Measurements from ENCODE around the gene INO80C. TPM values are rescaled to one million over a fixed set of nuclear protein-coding genes. Genes with fewer than 3 reads are reported as not detected.
A peak's percentile ranks its signal among the peaks of the same experiment; 100 is the strongest.

Gene INO80C
- total RNA-seq, 1 donor from 2014 or later = 34.6 TPM

DNA sequence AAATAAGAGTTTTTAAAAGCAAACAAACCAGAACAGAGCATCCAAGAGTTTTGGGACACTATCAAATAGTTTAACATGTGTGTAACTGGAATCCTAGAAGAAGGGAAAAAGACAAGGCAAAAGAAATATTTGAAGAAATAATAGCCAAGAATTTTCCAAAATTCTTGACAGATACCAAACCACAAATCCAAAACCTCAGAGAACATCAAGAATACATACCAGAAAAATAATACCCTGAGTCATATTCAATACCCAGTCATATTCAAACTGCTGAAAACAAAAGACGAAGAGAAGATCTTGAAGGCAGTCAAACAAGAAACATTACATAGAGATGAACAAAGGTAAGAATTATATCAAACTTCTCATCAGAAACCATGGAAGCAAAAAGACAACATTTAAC lies 22.9 kb downstream of the INO80C start:
- Histone ChIP-seq H3K4me1 (no peaks in the 10 kb centered on the region), H3K27ac (no peak overlapping the region), H3K36me3 (no peaks in the 10 kb centered on the region), H3K4me3 (no peak overlapping the region), H3K27me3 (no peaks in the 10 kb centered on the region), H3K9me3 (no peaks in the 10 kb centered on the region)
- ATAC-seq (no peak), DNase-seq (no peak)
- intact Hi-C loops (cut with DNase I) = no loop called here
- TF ChIP-seq, protein P1, sequence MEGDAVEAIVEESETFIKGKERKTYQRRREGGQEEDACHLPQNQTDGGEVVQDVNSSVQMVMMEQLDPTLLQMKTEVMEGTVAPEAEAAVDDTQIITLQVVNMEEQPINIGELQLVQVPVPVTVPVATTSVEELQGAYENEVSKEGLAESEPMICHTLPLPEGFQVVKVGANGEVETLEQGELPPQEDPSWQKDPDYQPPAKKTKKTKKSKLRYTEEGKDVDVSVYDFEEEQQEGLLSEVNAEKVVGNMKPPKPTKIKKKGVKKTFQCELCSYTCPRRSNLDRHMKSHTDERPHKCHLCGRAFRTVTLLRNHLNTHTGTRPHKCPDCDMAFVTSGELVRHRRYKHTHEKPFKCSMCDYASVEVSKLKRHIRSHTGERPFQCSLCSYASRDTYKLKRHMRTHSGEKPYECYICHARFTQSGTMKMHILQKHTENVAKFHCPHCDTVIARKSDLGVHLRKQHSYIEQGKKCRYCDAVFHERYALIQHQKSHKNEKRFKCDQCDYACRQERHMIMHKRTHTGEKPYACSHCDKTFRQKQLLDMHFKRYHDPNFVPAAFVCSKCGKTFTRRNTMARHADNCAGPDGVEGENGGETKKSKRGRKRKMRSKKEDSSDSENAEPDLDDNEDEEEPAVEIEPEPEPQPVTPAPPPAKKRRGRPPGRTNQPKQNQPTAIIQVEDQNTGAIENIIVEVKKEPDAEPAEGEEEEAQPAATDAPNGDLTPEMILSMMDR (IDR thresholded peaks at IDR 0.05) = no peak

DNA sequence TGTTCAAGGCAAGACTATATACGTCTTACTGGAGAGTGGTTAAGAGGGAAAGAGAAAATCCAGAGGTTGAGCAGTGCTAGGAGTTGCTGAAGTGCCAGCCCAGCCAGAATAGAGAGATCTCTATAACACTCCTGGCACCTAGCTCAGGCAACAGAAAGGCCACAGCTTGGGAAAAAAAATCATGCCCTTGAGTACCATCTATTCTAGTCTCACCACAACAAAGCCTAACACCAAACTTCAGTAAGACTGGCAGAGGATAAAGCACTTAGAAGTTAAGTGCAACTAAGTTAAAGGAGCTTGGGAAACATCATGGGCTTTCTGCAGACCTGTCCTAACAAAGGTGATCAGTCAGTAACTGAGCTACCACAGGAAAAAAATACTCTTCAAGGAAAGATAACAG lies 24.2 kb downstream of the INO80C start:
- Histone ChIP-seq H3K27ac (no peak overlapping the region), H3K4me1 (no peaks in the 10 kb centered on the region), H3K4me3 (no peak overlapping the region), H3K9me3 (no peaks in the 10 kb centered on the region), H3K27me3 (no peaks in the 10 kb centered on the region), H3K36me3 (peaks cover 1% of the 10 kb centered on the region)
- TF ChIP-seq, protein P1 (IDR thresholded peaks at IDR 0.05) = no peak
- no peak for ATAC-seq
- intact Hi-C loops (cut with DNase I) = no loop called here
- DNase-seq = no peak

DNA sequence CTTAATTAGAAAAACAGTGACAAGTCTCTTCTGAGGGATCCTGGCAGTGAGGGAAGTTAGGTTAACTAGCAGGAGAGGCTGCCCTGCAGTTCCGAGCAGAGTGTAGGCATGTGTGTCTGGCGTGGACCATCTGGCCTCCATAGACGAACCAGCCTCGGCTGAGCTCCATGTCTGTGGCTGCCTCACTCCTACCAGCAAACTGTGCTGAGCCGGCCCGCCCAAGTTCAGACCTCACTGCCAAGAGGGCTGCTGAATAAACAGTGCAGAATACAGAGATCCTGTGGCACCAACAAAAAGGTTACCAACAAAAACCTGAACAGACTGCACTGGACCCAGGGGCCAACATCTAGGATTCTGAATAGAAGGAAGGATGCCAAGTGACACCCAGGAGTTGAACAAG lies 27.3 kb downstream of the INO80C start:
- no peak overlapping the region for H3K4me3 ChIP-seq
- intact Hi-C loops (cut with DNase I) = no loop called here
- ATAC-seq (peak; percentile 36), DNase-seq (no peak)
- H3K36me3 ChIP-seq = peaks cover 10% of the 10 kb centered on the region
- H3K27me3 ChIP-seq = no peaks in the 10 kb centered on the region
- no peak overlapping the region for H3K27ac ChIP-seq
- no peaks in the 10 kb centered on the region for H3K9me3 ChIP-seq
- TF ChIP-seq, protein P1 (IDR thresholded peaks at IDR 0.05) = no peak
- H3K4me1 ChIP-seq = peaks cover 7% of the 10 kb centered on the region

DNA sequence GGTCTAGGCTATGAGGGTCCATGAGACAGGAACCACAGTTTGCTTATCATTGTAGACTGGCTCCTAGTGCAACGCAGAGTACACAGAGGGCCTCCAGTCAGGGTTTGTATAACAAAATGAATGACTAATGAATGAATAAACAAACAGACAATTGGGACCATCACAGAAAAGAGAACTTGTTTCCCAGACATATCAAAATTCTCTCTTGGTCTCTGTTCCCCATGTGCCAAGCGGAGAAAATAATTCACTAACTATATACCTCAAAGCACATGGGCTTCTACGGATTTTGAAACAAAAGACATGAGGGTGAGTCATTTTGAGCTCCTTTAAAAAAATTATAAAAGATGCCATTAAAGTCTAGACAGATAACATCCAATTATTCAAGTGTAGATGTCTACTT lies 28.0 kb downstream of the INO80C start:
- H3K9me3 ChIP-seq = no peaks in the 10 kb centered on the region
- H3K27ac ChIP-seq = no peak overlapping the region
- H3K4me3 ChIP-seq = no peak overlapping the region
- TF ChIP-seq, protein P1 (IDR thresholded peaks at IDR 0.05) = no peak
- peaks cover 7% of the 10 kb centered on the region for H3K4me1 ChIP-seq
- intact Hi-C loops (cut with DNase I) = no loop called here
- peaks cover 10% of the 10 kb centered on the region for H3K36me3 ChIP-seq
- no peak for DNase-seq
- no peaks in the 10 kb centered on the region for H3K27me3 ChIP-seq
- no peak for ATAC-seq

DNA sequence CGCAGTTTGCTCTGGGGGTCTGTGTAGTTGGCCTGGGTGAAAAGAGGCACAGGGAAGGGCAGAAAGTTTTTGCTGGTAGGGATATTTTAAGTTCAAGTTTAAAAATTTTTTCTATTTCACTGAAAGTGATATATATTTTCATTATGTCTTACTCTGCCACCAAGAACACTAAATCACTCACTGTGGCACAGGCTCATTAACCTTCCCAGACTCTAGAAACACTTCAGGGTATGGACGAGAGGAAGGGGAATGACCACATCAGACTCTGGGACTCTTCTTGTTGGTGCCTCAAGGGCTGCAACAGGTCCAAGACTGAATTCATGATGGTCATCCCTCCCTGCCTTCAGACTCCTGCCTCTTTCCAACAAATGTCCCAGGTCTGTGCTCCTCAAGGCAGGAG lies 29.0 kb downstream of the INO80C start:
- H3K4me1 ChIP-seq = peaks cover 7% of the 10 kb centered on the region
- no peak overlapping the region for H3K27ac ChIP-seq
- no peak overlapping the region for H3K4me3 ChIP-seq
- intact Hi-C loops (cut with DNase I) = no loop called here
- TF ChIP-seq, protein P1 (IDR thresholded peaks at IDR 0.05) = no peak
- ATAC-seq = no peak
- H3K36me3 ChIP-seq = peaks cover 10% of the 10 kb centered on the region
- no peaks in the 10 kb centered on the region for H3K27me3 ChIP-seq
- no peak for DNase-seq
- no peaks in the 10 kb centered on the region for H3K9me3 ChIP-seq

DNA sequence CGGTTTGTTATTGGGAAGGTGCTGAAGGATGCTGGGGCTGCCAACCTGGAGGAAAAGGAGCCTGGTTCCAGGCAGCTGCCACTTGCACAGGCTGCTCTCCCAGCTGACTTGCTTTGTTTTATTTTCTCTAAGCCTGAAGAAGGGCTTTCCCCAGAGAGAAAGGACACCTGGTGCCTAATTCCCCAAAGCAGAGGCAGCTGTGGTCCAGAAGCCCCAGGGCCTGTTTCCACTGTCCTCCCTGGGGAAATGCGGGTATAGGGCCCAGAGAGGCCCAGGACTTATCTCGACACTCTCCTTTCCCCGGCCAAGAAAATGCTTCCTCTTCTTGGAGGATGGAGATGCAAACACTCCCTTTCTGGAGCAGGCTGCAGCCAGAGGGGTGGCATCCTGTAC lies 30.1 kb downstream of the INO80C start:
- DNase-seq (no peak), ATAC-seq (no peak)
- H3K27ac ChIP-seq = peak overlapping the region; percentile 51
- H3K4me1 ChIP-seq = peaks cover 10% of the 10 kb centered on the region
- intact Hi-C loops (cut with DNase I) = no loop called here
- H3K27me3 ChIP-seq = no peaks in the 10 kb centered on the region
- H3K9me3 ChIP-seq = no peaks in the 10 kb centered on the region
- H3K4me3 ChIP-seq = no peak overlapping the region
- H3K36me3 ChIP-seq = peaks cover 10% of the 10 kb centered on the region
- TF ChIP-seq, protein P1 (IDR thresholded peaks at IDR 0.05) = no peak
